GM21528 (cell line): ENCODE measurements around the gene FARP1.

Experiments
- ATAC-seq: cut with Tn5 transposase; IDR thresholded peaks from one replicate; pipeline ENCODE4 v1.9.1; 2021; ENCODE audit warnings: mild to moderate bottlenecking, moderate library complexity; ENCODE audit not compliant: unreplicated experiment, low FRiP score

Gene FARP1

DNA sequence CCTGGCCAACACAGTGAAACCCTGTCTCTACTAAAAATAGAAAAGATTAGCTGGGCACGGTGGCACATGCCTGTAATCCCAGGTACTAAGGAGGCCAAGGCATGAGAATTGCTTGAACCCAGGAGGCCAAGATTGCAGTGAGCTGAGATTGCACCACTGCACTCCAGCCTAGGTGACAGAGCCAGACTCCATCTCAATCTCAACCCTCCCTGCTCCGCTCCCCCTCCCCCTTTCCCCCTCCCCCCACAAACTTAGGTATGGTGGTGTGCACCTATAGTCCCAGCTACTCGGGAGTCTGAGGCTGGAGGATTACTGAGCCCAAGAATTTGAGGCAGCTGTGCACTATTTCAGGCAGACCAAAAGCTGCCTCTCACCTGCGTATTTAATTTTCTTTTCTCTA, 55.8 kb downstream of the FARP1 start:
- ATAC-seq: no peak

GRCh38 chr13:98199480-98199879, 56.6 kb downstream of the FARP1 start:
- ATAC-seq: no peak

- no peak for ATAC-seq
These were observed 57.5 kb downstream of the FARP1 start for GRCh38 chr13:98200211-98200878.

- ATAC-seq: no peak
These were observed 58.3 kb downstream of the FARP1 start for GRCh38 chr13:98201189-98201588.

DNA sequence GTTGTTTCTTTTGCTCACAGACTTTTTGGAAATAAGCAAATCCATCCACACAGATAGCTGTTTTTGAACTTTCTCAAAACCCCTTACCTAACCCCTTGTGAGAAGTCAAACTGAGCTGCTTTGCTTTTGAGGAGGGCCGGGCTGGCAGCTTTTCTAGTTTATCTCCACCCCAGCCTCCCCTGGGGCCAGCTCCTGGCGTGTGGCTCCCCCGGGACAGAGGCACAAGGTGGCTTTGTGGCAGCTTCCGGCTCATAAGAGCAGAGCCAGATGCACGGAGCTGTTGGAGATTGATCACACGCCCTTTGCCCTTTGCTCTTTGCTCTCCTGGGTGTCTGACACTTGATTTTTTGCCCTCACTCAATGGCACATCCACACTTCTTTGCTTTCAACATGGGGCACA, 59.1 kb downstream of the FARP1 start:
- no peak for ATAC-seq

DNA sequence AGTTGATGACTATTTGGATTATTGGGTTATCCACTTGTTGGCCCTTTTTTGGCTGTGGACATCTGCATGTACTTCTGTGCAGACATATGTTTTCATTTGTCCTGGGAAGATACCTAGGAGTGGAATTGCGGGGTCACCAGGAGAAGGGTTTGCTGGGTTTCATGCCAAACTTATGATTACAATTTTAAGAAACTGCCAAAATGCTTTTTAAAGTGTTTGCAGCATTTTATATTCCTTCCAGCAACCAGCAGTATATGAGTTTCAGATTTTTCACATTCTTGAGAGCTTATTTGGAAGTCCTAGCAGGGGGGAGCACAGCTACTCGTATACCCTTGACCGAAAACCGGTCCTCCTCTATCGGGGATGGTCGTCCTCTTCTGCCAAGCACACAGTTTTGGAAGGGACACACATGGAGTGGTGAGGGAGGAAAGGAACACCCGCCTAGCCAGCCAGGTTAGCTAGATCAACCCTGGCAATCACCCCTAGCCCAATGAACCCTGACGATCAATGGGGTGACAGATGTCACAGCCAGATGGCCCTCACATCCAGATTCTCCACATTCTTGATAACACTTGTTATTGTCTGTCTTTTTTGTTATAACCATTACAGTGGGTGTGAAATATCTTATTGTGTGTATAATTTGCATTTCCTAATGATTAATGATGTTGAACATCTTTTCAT, 60.9 kb downstream of the FARP1 start:
- no peak for ATAC-seq

DNA sequence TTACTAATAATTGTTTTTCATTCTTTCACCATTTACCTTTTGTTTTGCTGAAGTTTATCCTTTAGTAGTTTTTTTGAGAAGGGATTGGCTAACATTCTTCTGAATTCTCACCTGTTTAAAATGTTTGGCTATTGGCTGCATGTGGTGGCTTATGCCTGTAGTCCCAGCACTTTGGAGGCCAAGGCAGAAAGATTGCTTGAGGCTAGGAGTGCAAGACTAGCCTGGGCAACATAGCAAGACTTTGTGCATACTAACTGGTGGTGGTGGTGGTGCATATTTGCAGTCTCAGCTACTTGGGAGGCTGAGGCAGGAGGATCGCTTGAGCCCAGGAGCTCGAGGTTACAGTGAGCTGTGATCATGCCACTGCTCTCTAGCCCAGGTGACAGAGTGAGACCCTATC, 61.7 kb downstream of the FARP1 start:
- ATAC-seq: no peak

GRCh38 chr13:98206946-98207345, 64.1 kb downstream of the FARP1 start:
- no peak for ATAC-seq

DNA sequence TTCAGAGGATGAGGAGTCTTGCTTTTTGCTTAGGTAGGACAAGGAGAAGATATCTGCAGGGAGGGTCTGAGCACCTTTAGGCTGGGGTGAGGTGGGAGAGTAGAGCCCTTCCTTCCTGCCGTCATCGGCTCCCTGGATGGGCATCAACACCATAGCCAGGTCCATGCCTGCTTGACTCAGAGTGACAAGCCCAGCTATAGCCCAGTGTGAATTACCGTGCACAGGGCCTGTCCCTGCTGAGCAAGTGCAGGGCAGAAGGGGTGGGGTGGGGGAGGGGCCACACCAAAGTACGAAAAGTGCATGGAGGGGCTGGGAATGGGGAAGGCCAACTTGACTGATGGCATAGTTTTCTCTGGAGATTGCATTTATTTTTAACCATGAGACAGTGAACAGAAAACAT, 64.5 kb downstream of the FARP1 start:
- no peak for ATAC-seq

- ATAC-seq: no peak
These were observed 65.7 kb downstream of the FARP1 start for GRCh38 chr13:98208606-98209005.

DNA sequence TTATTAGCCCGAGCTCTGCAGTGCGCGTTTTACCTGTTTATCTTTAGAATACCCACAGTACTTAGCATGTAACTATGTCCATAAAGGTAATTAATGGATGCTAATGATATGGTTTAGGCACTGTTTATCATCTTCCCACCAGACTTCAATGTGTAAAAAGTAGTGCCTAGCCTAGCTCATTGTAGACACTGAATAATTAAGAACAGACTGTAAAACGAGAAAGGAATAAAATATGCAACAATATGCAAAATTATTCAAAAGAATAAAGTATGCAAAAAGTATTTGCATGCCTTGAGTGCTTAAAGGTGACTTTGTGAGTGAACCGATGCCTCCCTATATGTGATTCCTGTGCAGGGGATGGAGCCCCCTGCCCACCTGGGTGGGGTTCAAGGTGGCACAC, 69.9 kb downstream of the FARP1 start:
- no peak for ATAC-seq

GRCh38 chr13:98213354-98213753, 70.5 kb downstream of the FARP1 start:
- ATAC-seq: no peak

- ATAC-seq: no peak
These were observed 71.2 kb downstream of the FARP1 start for GRCh38 chr13:98214008-98214643.

DNA sequence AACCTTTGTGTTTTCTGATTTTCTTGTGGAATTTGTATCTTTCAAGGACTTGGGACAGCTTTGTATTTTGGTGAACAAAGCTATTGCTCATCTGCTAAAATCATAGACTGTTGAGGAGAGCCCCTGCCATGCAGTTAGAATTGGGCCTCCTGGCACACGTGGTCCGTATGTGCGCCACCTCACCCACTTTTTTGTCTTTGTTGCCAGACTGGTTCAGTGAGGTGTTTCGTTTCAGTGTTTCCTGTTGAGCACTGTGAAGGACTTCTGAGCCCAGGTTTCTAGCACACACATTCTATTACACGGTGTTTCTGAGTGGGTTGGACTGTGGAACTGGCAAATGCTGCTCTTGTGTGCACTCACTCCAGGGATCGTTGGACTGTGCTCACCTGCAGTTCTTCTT, 71.8 kb downstream of the FARP1 start:
- no peak for ATAC-seq

DNA sequence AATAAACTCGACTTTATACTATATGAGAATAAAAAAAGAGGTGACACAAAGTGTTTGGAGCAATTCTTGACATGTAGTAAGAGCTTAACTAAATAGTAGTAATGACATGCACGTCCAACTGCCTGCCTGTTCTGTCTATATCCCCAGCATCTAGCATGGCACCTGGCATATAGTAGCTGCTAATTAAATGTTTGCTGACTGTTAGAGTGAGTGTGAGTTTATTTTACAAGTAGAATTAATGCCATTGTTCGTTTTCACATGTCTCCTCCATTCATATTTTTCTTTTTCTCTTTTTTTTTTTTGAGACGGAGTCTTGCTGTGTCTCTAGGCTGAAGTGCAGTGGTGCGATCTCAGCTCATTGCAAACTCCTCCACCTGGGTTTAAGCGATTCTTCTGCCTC, 72.6 kb downstream of the FARP1 start:
- ATAC-seq: no peak

DNA sequence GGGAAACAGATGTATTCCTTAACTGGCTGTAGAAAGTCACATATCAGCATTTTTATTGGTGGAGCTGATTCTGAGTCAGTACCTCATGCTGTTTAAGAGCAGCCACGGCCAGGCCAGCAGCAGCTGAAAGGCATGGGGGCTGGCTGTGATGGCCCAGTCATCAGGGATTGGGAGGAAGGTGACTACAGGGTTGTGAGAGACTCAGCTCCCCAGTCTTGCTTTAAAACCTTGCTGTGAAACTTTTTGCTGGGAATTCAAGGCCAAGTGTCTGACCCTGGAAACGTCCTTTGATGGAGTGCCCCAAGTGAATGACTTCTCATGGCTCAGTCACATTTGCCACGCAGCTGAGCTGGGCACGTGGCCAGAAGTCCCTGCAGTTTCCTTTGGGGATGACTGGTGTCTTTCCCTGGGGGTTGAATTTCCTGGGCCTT, 73.3 kb downstream of the FARP1 start:
- ATAC-seq: no peak

GRCh38 chr13:98216711-98217285, 73.9 kb downstream of the FARP1 start:
- no peak for ATAC-seq

- ATAC-seq: no peak
These were observed 74.7 kb downstream of the FARP1 start for GRCh38 chr13:98217597-98217996.

DNA sequence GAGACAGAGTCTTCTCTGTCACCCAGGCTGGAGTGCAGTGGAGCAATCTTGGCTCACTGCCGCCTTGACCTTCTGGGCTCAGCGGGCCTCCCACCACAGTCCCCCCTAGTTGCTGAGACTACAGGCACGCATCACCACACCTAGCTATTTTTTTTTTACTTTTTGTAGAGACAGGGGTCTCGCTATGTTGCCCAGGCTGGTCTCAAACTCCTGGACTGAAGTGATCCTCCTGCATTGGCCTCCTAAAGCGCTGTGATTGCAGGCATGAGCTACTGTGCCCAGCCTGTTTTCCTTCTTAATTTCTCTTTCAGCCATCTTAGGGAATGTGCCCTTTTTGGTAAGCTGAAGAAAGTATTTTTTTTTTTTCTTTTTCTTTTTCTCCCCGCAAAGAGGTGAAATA, 76.8 kb downstream of the FARP1 start:
- ATAC-seq: no peak

GRCh38 chr13:98220271-98220791, 77.4 kb downstream of the FARP1 start:
- ATAC-seq: no peak

DNA sequence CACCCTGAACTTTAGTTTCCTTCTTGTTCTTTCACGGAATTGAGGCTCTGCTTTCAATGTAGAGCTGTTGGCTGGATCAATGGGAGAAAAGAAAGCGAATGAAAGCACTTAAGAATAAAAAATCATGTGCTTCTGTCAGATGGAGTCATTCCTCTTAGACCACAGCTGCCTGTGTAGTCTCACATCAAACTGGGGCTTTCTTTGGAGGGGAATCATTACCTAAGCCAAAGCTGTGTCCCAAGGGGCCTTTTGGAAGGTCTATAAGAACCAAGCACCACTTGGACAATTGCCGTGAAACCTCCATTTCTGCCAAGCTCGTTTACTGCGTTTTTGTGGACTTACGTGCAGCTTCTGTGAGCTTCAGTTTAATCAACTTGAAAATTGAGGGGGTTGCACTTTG, 78.3 kb downstream of the FARP1 start:
- no peak for ATAC-seq
